Endodermal cell (in vitro differentiated cells): ENCODE results near the gene FADS2. TPM values are rescaled to one million over a fixed set of nuclear protein-coding genes. Genes with fewer than 3 reads are reported as not detected.

Experiments
- DNase-seq: peaks from one replicate; pipeline ENCODE4 v3.0.0-alpha.2; 2017
- H3K27ac ChIP-seq: 2 replicates; pipeline ENCODE4 v1.5.1; 2013; ENCODE audit warnings: mild to moderate bottlenecking, low read depth, low read length, moderate library complexity
- H3K27me3 ChIP-seq: 2 replicates; pipeline ENCODE4 v1.6.1; 2013; ENCODE audit warnings: mild to moderate bottlenecking, low read length, moderate library complexity; ENCODE audit not compliant: insufficient read depth, control insufficient read depth, poor library complexity, severe bottlenecking
- H3K36me3 ChIP-seq: 2 replicates; pipeline ENCODE4 v1.7.0; 2013; ENCODE audit warnings: mild to moderate bottlenecking, low read length, moderate library complexity; ENCODE audit not compliant: control insufficient read depth, insufficient read depth
- H3K4me1 ChIP-seq: one replicate; pipeline ENCODE4 v1.7.0; 2013; ENCODE audit warnings: low read length; ENCODE audit not compliant: control insufficient read depth, insufficient read depth
- H3K4me3 ChIP-seq: 2 replicates; pipeline ENCODE4 v1.5.1; 2013; ENCODE audit warnings: mild to moderate bottlenecking, low read length, moderate library complexity
- H3K9ac ChIP-seq: 2 replicates; pipeline ENCODE4 v1.6.1; 2013; ENCODE audit warnings: mild to moderate bottlenecking, low read length, moderate library complexity; ENCODE audit not compliant: poor library complexity, severe bottlenecking; ENCODE audit errors: extremely low read depth
- H3K9me3 ChIP-seq: 2 replicates; pipeline ENCODE4 v1.6.1; 2013; ENCODE audit warnings: mild to moderate bottlenecking, low read length, moderate library complexity; ENCODE audit not compliant: control insufficient read depth
- H3K27ac Mint-ChIP-seq: 2 replicates; pipeline ENCODE4 v1.8.0; 2020; ENCODE audit warnings: mixed read lengths
- H3K27me3 Mint-ChIP-seq: 2 replicates; pipeline ENCODE4 v1.8.0; 2021; ENCODE audit warnings: mild to moderate bottlenecking, mixed read lengths; ENCODE audit not compliant: insufficient read depth
- H3K36me3 Mint-ChIP-seq: 2 replicates; pipeline ENCODE4 v1.8.0; 2020; ENCODE audit warnings: low read depth, mixed read lengths
- H3K4me1 Mint-ChIP-seq: 2 replicates; pipeline ENCODE4 v1.8.0; 2020; ENCODE audit warnings: mixed read lengths
- H3K4me3 Mint-ChIP-seq: 2 replicates; pipeline ENCODE4 v1.8.0; 2020; ENCODE audit warnings: mild to moderate bottlenecking, moderate library complexity, mixed read lengths
- H3K9me3 Mint-ChIP-seq: 2 replicates; pipeline ENCODE4 v1.8.0; 2020; ENCODE audit warnings: mild to moderate bottlenecking, mixed read lengths
- CTCF ChIP-seq: fragments of 200-600 bp; sonication (generic); conservative IDR thresholded peaks from 2 replicates; pipeline ENCODE4 v1.5.0; 2021; ENCODE audit warnings: antibody characterized with exemption, mild to moderate bottlenecking
- WGBS, 2 experiments: methylation state at CpG; one replicate each; pipeline versions ENCODE4 v1.1.5 to v1.1.7; 2013; ENCODE audit warnings: missing lambda C conversion rate in 2 of 2, mixed read lengths in 1 of 2; ENCODE audit not compliant: insufficient coverage in 1 of 2, insufficient read length in 1 of 2; 5-methylcytosine and 5-hydroxymethylcytosine counted together
- total RNA-seq, 2 donors: library from RNA; stranded (reverse); fragmentation: NEBNext Ultra II Directional in 1 of 2; extraction: Animal tissue kit (Norgen Biotek cat#: 25700) in 1 of 2; gene quantifications; 2 replicates in 1 of 2; 3 replicates in 1 of 2; pipeline ENCODE4 v1.2.1, GENCODE V29; 2021

The FADS2 gene
- total RNA-seq, 2 donors from 2014 or later: 344 to 381 TPM

GRCh38 chr11:61895718-61896059 is 67.6 kb downstream of the FADS2 start:
- Histone ChIP-seq H3K27ac (no peak overlapping the region), H3K9me3 (no peaks in the 10 kb centered on the region), H3K36me3 (no peaks in the 10 kb centered on the region), H3K27me3 (peaks cover 15% of the 10 kb centered on the region), H3K4me3 (no peak overlapping the region), H3K9ac (no peak overlapping the region), H3K4me1 (no peaks in the 10 kb centered on the region)
- 88 to 100% methylated on average over 3 to 4 of the region's 4 CpGs for WGBS, 2 experiments
- no peak for DNase-seq
- H3K27me3 Mint-ChIP-seq: peaks cover 8% of the 10 kb centered on the region
- no peaks in the 10 kb centered on the region for H3K36me3 Mint-ChIP-seq
- no peak overlapping the region for H3K4me3 Mint-ChIP-seq
- H3K27ac Mint-ChIP-seq: no peak overlapping the region
- no peaks in the 10 kb centered on the region for H3K4me1 Mint-ChIP-seq
- no peak for TF ChIP-seq CTCF
- H3K9me3 Mint-ChIP-seq: no peaks in the 10 kb centered on the region

DNA sequence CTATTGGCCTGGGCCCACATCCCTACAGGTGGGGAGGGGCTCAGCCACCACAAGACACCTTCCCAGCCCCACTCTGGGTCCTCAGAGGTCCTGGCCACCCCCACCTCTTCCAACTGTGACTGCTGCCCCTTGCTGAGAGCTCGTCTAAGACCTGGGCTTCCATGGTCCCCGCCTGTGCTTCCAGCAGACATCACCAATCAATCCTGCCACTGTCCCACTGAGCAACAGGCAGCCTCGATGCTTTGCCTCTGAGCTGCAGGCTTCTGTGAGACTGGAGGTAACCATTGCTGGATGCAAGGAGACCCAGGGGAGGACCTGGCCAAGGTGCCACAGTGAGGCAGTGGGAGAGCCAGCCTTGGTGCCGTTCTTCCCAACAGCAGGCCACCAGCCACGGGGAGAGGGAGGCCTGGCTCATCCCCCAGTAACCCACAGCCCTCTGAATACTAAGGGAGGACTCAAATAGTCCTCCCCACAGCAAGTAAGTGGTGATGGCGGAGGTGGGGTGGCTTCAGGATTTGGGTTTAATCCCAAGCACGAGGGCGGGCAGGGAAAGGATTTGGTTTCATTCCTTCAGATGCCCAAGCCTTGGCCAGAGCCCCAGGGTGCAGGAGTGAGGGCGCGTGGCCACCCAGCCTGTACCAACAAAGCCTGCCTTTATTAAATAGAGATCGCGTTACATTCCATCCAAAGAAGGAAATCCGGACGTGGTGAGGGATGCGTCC is 68.7 kb downstream of the FADS2 start:
- no peak overlapping the region for H3K9ac ChIP-seq
- Mint-ChIP-seq H3K27me3 (peaks cover 8% of the 10 kb centered on the region), H3K36me3 (no peaks in the 10 kb centered on the region), H3K27ac (no peak overlapping the region), H3K4me3 (no peak overlapping the region), H3K4me1 (no peaks in the 10 kb centered on the region), H3K9me3 (no peaks in the 10 kb centered on the region)
- no peaks in the 10 kb centered on the region for H3K9me3 ChIP-seq
- WGBS, 2 experiments: 86 to 90% methylated on average over 12 to 15 of the region's 15 CpGs
- H3K4me3 ChIP-seq: no peak overlapping the region
- H3K27ac ChIP-seq: no peak overlapping the region
- DNase-seq: no peak
- TF ChIP-seq CTCF: peak; percentile 4
- H3K27me3 ChIP-seq: peaks cover 15% of the 10 kb centered on the region
- no peaks in the 10 kb centered on the region for H3K36me3 ChIP-seq
- H3K4me1 ChIP-seq: no peaks in the 10 kb centered on the region

- Mint-ChIP-seq H3K9me3 (no peaks in the 10 kb centered on the region), H3K36me3 (no peaks in the 10 kb centered on the region)
- H3K4me1 ChIP-seq: no peaks in the 10 kb centered on the region
Measured at GRCh38 chr11:61897387-61898246, 69.5 kb downstream of the FADS2 start.

More at GRCh38 chr11:61897387-61898246, 69.5 kb downstream of the FADS2 start:
- Mint-ChIP-seq H3K4me1 (no peaks in the 10 kb centered on the region), H3K27me3 (peaks cover 3% of the 10 kb centered on the region), H3K27ac (no peak overlapping the region), H3K4me3 (no peak overlapping the region)
- Histone ChIP-seq H3K27me3 (peaks cover 8% of the 10 kb centered on the region), H3K36me3 (no peaks in the 10 kb centered on the region), H3K4me3 (no peak overlapping the region), H3K9ac (no peak overlapping the region), H3K9me3 (no peaks in the 10 kb centered on the region), H3K27ac (no peak overlapping the region)
- DNase-seq: peak; percentile 97
- WGBS, 2 experiments: 50 to 71% methylated on average over 5 to 17 of the region's 17 CpGs
- TF ChIP-seq CTCF: peak; percentile 97
